Coronary artery (tissue), 2 donors: ENCODE results near the gene ERC2.

Experiments
- DNase-seq: peaks from one replicate; pipeline ENCODE4 v3.0.0-alpha.2; 2017; ENCODE audit warnings: low spot score
- H3K27ac ChIP-seq, 2 donors: fragments of 200-600 bp; sonication (generic); one replicate each; pipeline ENCODE4 v1.5.1; 2016 to 2019
- H3K4me3 ChIP-seq: fragments of 200-600 bp; sonication (generic); 2 replicates; pipeline ENCODE4 v1.5.1; 2016; ENCODE audit warnings: mild to moderate bottlenecking, moderate library complexity
- CTCF ChIP-seq: fragments of 200-600 bp; sonication (generic); IDR thresholded peaks from one replicate; pipeline ENCODE4 v1.5.1; 2019; ENCODE audit warnings: antibody characterized with exemption

The ERC2 gene

GRCh38 chr3:55660642-55661041 lies 807.6 kb downstream of the ERC2 start:
- DNase-seq, result no peak
- Histone ChIP-seq H3K27ac (no peak overlapping the region), H3K4me3 (no peak overlapping the region)
- TF ChIP-seq CTCF, result no peak

- Histone ChIP-seq H3K4me3 (no peak overlapping the region), H3K27ac (no peak overlapping the region)
- TF ChIP-seq CTCF, result no peak
- DNase-seq, result no peak
Observed at GRCh38 chr3:55659701-55660100, 808.6 kb downstream of the ERC2 start.

GRCh38 chr3:55658690-55659562 lies 809.3 kb downstream of the ERC2 start:
- no peak overlapping the region for H3K4me3 ChIP-seq
- no peak for TF ChIP-seq CTCF
- DNase-seq, result no peak
- H3K27ac ChIP-seq, result no peak overlapping the region

GRCh38 chr3:55658270-55658669 lies 810.0 kb downstream of the ERC2 start:
- no peak for TF ChIP-seq CTCF
- DNase-seq, result no peak
- Histone ChIP-seq H3K4me3 (no peak overlapping the region), H3K27ac (no peak overlapping the region)

GRCh38 chr3:55655544-55655943 lies 812.7 kb downstream of the ERC2 start:
- H3K27ac ChIP-seq, result no peak overlapping the region
- no peak for TF ChIP-seq CTCF
- no peak for DNase-seq
- no peak overlapping the region for H3K4me3 ChIP-seq

- DNase-seq, result no peak
- H3K27ac ChIP-seq, result no peak overlapping the region
- TF ChIP-seq CTCF, result no peak
- H3K4me3 ChIP-seq, result no peak overlapping the region
Observed at GRCh38 chr3:55654123-55654760, 814.0 kb downstream of the ERC2 start.

GRCh38 chr3:55651011-55651410 lies 817.3 kb downstream of the ERC2 start:
- Histone ChIP-seq H3K27ac (no peak overlapping the region), H3K4me3 (no peak overlapping the region)
- no peak for DNase-seq
- TF ChIP-seq CTCF, result no peak
